ENCODE data around the gene F2. TPM values are rescaled to one million over a fixed set of nuclear protein-coding genes. Genes with fewer than 3 reads are reported as not detected.

F2 gene
- total and polyA plus RNA-seq, 7 experiments from 2014 or later, result 0.15 TPM; not detected in 6

- H3K36me3 ChIP-seq (ENCODE audit: control insufficient read depth in 2 of 3, insufficient read depth in 3 of 3, low read length in 3 of 3), result peaks cover 0 to 63% (median 8%) of the 10 kb centered on the region in 3 experiments
- Mint-ChIP-seq H3K36me3 (peaks cover 13 to 41% (median 22%) of the 10 kb centered on the region in 5 donors), H3K27ac (peak overlapping the region in 1 of 9 donors; percentile 23)
These were observed 24.0 kb downstream of the F2 start for GRCh38 chr11:46743043-46743442.

GRCh38 chr11:46743693-46744339 is 24.8 kb downstream of the F2 start:
- ATAC-seq (no peak), DNase-seq (no peak)
- CTCF ChIA-PET, result no interaction called here
- H3K4me1 ChIP-seq (ENCODE audit: control insufficient read depth in 2 of 2, insufficient read depth in 2 of 2, low read length in 2 of 2), result no peaks in the 10 kb centered on the region
- intact Hi-C loops (cut with micrococcal nuclease), result no loop called here
- POLR2A ChIA-PET, result no interaction called here
- no peaks in the 10 kb centered on the region for H3K9me3 ChIP-seq (ENCODE audit: control insufficient read depth in 2 of 3, low read length in 3 of 3)
- peaks cover 0 to 2% (median 0%) of the 10 kb centered on the region in 11 donors for H3K9me3 Mint-ChIP-seq
- H3K4me3 Mint-ChIP-seq, result no peak overlapping the region
- no peaks in the 10 kb centered on the region for H3K27me3 Mint-ChIP-seq
- H3K36me3 Mint-ChIP-seq, result peaks cover 13 to 45% (median 25%) of the 10 kb centered on the region in 5 donors
- H3K36me3 ChIP-seq (ENCODE audit: control insufficient read depth in 2 of 3, insufficient read depth in 3 of 3, low read length in 3 of 3), result peaks cover 0 to 67% (median 8%) of the 10 kb centered on the region in 3 experiments
- no peak overlapping the region for H3K27ac ChIP-seq (ENCODE audit: low read depth, low read length)
- H3K4me1 Mint-ChIP-seq, result no peaks in the 10 kb centered on the region
- peak overlapping the region in 2 of 9 donors; percentile 38 to 72 for H3K27ac Mint-ChIP-seq
- no peak overlapping the region for H3K4me3 ChIP-seq (ENCODE audit: low read length)
- H3K27me3 ChIP-seq (ENCODE audit: control insufficient read depth in 2 of 2, insufficient read depth in 2 of 2, low read length in 2 of 2), result no peaks in the 10 kb centered on the region

More at GRCh38 chr11:46743043-46743442, 24.0 kb downstream of the F2 start:
- Mint-ChIP-seq H3K9me3 (peaks cover 0 to 2% (median 0%) of the 10 kb centered on the region in 11 donors), H3K27me3 (no peaks in the 10 kb centered on the region), H3K4me3 (no peak overlapping the region), H3K4me1 (no peaks in the 10 kb centered on the region)
- Histone ChIP-seq H3K4me3 (ENCODE audit: low read length) (no peak overlapping the region), H3K9me3 (ENCODE audit: control insufficient read depth in 2 of 3, low read length in 3 of 3) (no peaks in the 10 kb centered on the region), H3K4me1 (ENCODE audit: control insufficient read depth in 2 of 2, insufficient read depth in 2 of 2, low read length in 2 of 2) (no peaks in the 10 kb centered on the region), H3K27me3 (ENCODE audit: control insufficient read depth in 2 of 2, insufficient read depth in 2 of 2, low read length in 2 of 2) (no peaks in the 10 kb centered on the region), H3K27ac (ENCODE audit: low read depth, low read length) (no peak overlapping the region)
- DNase-seq, result no peak
- ChIA-PET POLR2A (no interaction called here), CTCF (no interaction called here)
- ATAC-seq, result no peak
- intact Hi-C loops (cut with micrococcal nuclease), result no loop called here

GRCh38 chr11:46745328-46745727 is 26.3 kb downstream of the F2 start:
- Histone ChIP-seq H3K4me1 (ENCODE audit: control insufficient read depth in 2 of 2, insufficient read depth in 2 of 2, low read length in 2 of 2) (no peaks in the 10 kb centered on the region), H3K4me3 (ENCODE audit: low read length) (no peak overlapping the region), H3K27me3 (ENCODE audit: control insufficient read depth in 2 of 2, insufficient read depth in 2 of 2, low read length in 2 of 2) (no peaks in the 10 kb centered on the region), H3K9me3 (ENCODE audit: control insufficient read depth in 2 of 3, low read length in 3 of 3) (no peaks in the 10 kb centered on the region), H3K36me3 (ENCODE audit: control insufficient read depth in 2 of 3, insufficient read depth in 3 of 3, low read length in 3 of 3) (peaks cover 0 to 81% (median 9%) of the 10 kb centered on the region in 3 experiments), H3K27ac (ENCODE audit: low read depth, low read length) (no peak overlapping the region)
- H3K4me3 Mint-ChIP-seq, result no peak overlapping the region
- H3K27me3 Mint-ChIP-seq, result no peaks in the 10 kb centered on the region
- ChIA-PET POLR2A (no interaction called here), CTCF (no interaction called here)
- intact Hi-C loops (cut with micrococcal nuclease), result no loop called here
- H3K27ac Mint-ChIP-seq, result no peak overlapping the region
- peaks cover 18 to 53% (median 33%) of the 10 kb centered on the region in 5 donors for H3K36me3 Mint-ChIP-seq
- no peak for ATAC-seq
- H3K4me1 Mint-ChIP-seq, result no peaks in the 10 kb centered on the region
- H3K9me3 Mint-ChIP-seq, result no peaks in the 10 kb centered on the region
- DNase-seq, result no peak

- Histone ChIP-seq H3K27ac (ENCODE audit: low read depth, low read length) (no peak overlapping the region), H3K4me1 (ENCODE audit: control insufficient read depth in 2 of 2, insufficient read depth in 2 of 2, low read length in 2 of 2) (no peaks in the 10 kb centered on the region), H3K36me3 (ENCODE audit: control insufficient read depth in 2 of 3, insufficient read depth in 3 of 3, low read length in 3 of 3) (peaks cover 0 to 88% (median 16%) of the 10 kb centered on the region in 3 experiments), H3K9me3 (ENCODE audit: control insufficient read depth in 2 of 3, low read length in 3 of 3) (no peaks in the 10 kb centered on the region), H3K4me3 (ENCODE audit: low read length) (no peak overlapping the region), H3K27me3 (ENCODE audit: control insufficient read depth in 2 of 2, insufficient read depth in 2 of 2, low read length in 2 of 2) (no peaks in the 10 kb centered on the region)
- DNase-seq (no peak), ATAC-seq (no peak)
- Mint-ChIP-seq H3K36me3 (peaks cover 18 to 60% (median 39%) of the 10 kb centered on the region in 5 donors), H3K4me1 (no peaks in the 10 kb centered on the region), H3K4me3 (no peak overlapping the region), H3K27ac (peak overlapping the region in 1 of 9 donors; percentile 8), H3K9me3 (no peaks in the 10 kb centered on the region), H3K27me3 (no peaks in the 10 kb centered on the region)
- CTCF ChIA-PET, result no interaction called here
- POLR2A ChIA-PET, result no interaction called here
- intact Hi-C loops (cut with micrococcal nuclease), result no loop called here
These were observed 27.0 kb downstream of the F2 start for GRCh38 chr11:46745995-46746394.

GRCh38 chr11:46747150-46747549 is 28.1 kb downstream of the F2 start:
- DNase-seq (no peak), ATAC-seq (no peak)
- no peaks in the 10 kb centered on the region for H3K4me1 ChIP-seq (ENCODE audit: control insufficient read depth in 2 of 2, insufficient read depth in 2 of 2, low read length in 2 of 2)
- no peak overlapping the region for H3K27ac ChIP-seq (ENCODE audit: low read depth, low read length)
- Mint-ChIP-seq H3K9me3 (no peaks in the 10 kb centered on the region), H3K4me3 (no peak overlapping the region), H3K4me1 (no peaks in the 10 kb centered on the region), H3K36me3 (peaks cover 21 to 58% (median 41%) of the 10 kb centered on the region in 5 donors), H3K27ac (peak overlapping the region in 3 of 9 donors; percentile 4 to 70 (median 61)), H3K27me3 (no peaks in the 10 kb centered on the region)
- H3K9me3 ChIP-seq (ENCODE audit: control insufficient read depth in 2 of 3, low read length in 3 of 3), result no peaks in the 10 kb centered on the region
- peaks cover 0 to 90% (median 21%) of the 10 kb centered on the region in 3 experiments for H3K36me3 ChIP-seq (ENCODE audit: control insufficient read depth in 2 of 3, insufficient read depth in 3 of 3, low read length in 3 of 3)
- ChIA-PET POLR2A (no interaction called here), CTCF (interaction anchor here (0.6 kb wide), 1 partner anchor 259 kb away, joined by 7 read pairs; no protein-coding TSS in a partner anchor)
- no peaks in the 10 kb centered on the region for H3K27me3 ChIP-seq (ENCODE audit: control insufficient read depth in 2 of 2, insufficient read depth in 2 of 2, low read length in 2 of 2)
- no peak overlapping the region for H3K4me3 ChIP-seq (ENCODE audit: low read length)
- intact Hi-C loops (cut with micrococcal nuclease), result no loop called here

- H3K27me3 Mint-ChIP-seq, result no peaks in the 10 kb centered on the region
- Histone ChIP-seq H3K27me3 (ENCODE audit: control insufficient read depth in 2 of 2, insufficient read depth in 2 of 2, low read length in 2 of 2) (no peaks in the 10 kb centered on the region), H3K9me3 (ENCODE audit: control insufficient read depth in 2 of 3, low read length in 3 of 3) (no peaks in the 10 kb centered on the region), H3K27ac (ENCODE audit: low read depth, low read length) (no peak overlapping the region), H3K4me1 (ENCODE audit: control insufficient read depth in 2 of 2, insufficient read depth in 2 of 2, low read length in 2 of 2) (no peaks in the 10 kb centered on the region), H3K4me3 (ENCODE audit: low read length) (no peak overlapping the region), H3K36me3 (ENCODE audit: control insufficient read depth in 2 of 3, insufficient read depth in 3 of 3, low read length in 3 of 3) (peaks cover 13 to 78% (median 15%) of the 10 kb centered on the region in 3 experiments)
- peak overlapping the region in 2 of 9 donors; percentile 7 to 26 for H3K27ac Mint-ChIP-seq
- POLR2A ChIA-PET, result no interaction called here
- H3K9me3 Mint-ChIP-seq, result no peaks in the 10 kb centered on the region
- H3K4me1 Mint-ChIP-seq, result no peaks in the 10 kb centered on the region
- ATAC-seq, result peak; percentile 40
- H3K36me3 Mint-ChIP-seq, result peaks cover 31 to 58% (median 39%) of the 10 kb centered on the region in 5 donors
- no peak overlapping the region for H3K4me3 Mint-ChIP-seq
- DNase-seq, result no peak
- CTCF ChIA-PET, result interaction anchor here (0.6 kb wide), 1 partner anchor 14 kb away, joined by 3 read pairs; no protein-coding TSS in a partner anchor
- intact Hi-C loops (cut with micrococcal nuclease), result no loop called here
These were observed 36.9 kb downstream of the F2 start for GRCh38 chr11:46755962-46756361.

- Mint-ChIP-seq H3K9me3 (no peaks in the 10 kb centered on the region), H3K36me3 (peaks cover 25 to 65% (median 31%) of the 10 kb centered on the region in 5 donors)
- CTCF ChIA-PET, result no interaction called here
These were observed 40.2 kb downstream of the F2 start for GRCh38 chr11:46759196-46759595.

More at GRCh38 chr11:46759196-46759595, 40.2 kb downstream of the F2 start:
- Mint-ChIP-seq H3K4me3 (no peak overlapping the region), H3K4me1 (no peaks in the 10 kb centered on the region), H3K27me3 (no peaks in the 10 kb centered on the region), H3K27ac (no peak overlapping the region)
- DNase-seq (no peak), ATAC-seq (no peak)
- H3K27ac ChIP-seq (ENCODE audit: low read depth, low read length), result no peak overlapping the region
- intact Hi-C loops (cut with micrococcal nuclease), result no loop called here
- POLR2A ChIA-PET, result no interaction called here
- no peak overlapping the region for H3K4me3 ChIP-seq (ENCODE audit: low read length)
- H3K4me1 ChIP-seq (ENCODE audit: control insufficient read depth in 2 of 2, insufficient read depth in 2 of 2, low read length in 2 of 2), result no peaks in the 10 kb centered on the region
- H3K9me3 ChIP-seq (ENCODE audit: control insufficient read depth in 2 of 3, low read length in 3 of 3), result no peaks in the 10 kb centered on the region
- H3K27me3 ChIP-seq (ENCODE audit: control insufficient read depth in 2 of 2, insufficient read depth in 2 of 2, low read length in 2 of 2), result no peaks in the 10 kb centered on the region
- H3K36me3 ChIP-seq (ENCODE audit: control insufficient read depth in 2 of 3, insufficient read depth in 3 of 3, low read length in 3 of 3), result peaks cover 15 to 84% (median 22%) of the 10 kb centered on the region in 3 experiments

Data from naive thymus-derived CD4-positive, alpha-beta T cell (primary cell).